IMR-90 (cell line): Measurements from ENCODE around the gene MYO3B. TPM values are rescaled to one million over a fixed set of nuclear protein-coding genes. Genes with fewer than 3 reads are reported as not detected.

Source experiments
- ATAC-seq: fragments of 200-7000 bp; cut with Tn5 transposase; 2 replicates; pipeline ENCODE4 v1.9.1; 2020; ENCODE audit warnings: low read depth, mild to moderate bottlenecking, moderate library complexity
- BruUV-seq: library from RNA; stranded (reverse); fragments of 400-500 nt; replicated peaks from 2 replicates; lab custom pipeline; 2021; lab: Mats Ljungman, UMichigan
- CTCF ChIA-PET: fragments of 300-600 bp; formaldehyde crosslinking; extraction: SDS; loops from one replicate; lab custom pipeline; 2021; ENCODE audit warnings: antibody characterized with exemption; lab: Yijun Ruan, JAX
- POLR2A ChIA-PET: fragments of 300-600 bp; sonication (Branson Sonifier 250); formaldehyde crosslinking; loops from one replicate; lab custom pipeline; 2022; ENCODE audit warnings: antibody characterized with exemption; ENCODE audit not compliant: unreplicated experiment; lab: Charles Lee
- DNase-seq: peaks from one replicate; pipeline ENCODE4 v3.0.0; 2013
- H2AFZ ChIP-seq: replicated peaks from 2 replicates; pipeline ENCODE3; 2013; ENCODE audit warnings: low read length, mild to moderate bottlenecking; ENCODE audit not compliant: poor library complexity
- H2AK5ac ChIP-seq: 2 replicates; pipeline ENCODE4 v1.6.1; 2013; ENCODE audit warnings: low read depth, low read length, inconsistent platforms
- H2AK9ac ChIP-seq: replicated peaks from 2 replicates; pipeline ENCODE3; 2013; ENCODE audit warnings: mild to moderate bottlenecking, low read depth, low read length, moderate library complexity; ENCODE audit not compliant: poor library complexity
- H2BK120ac ChIP-seq: 2 replicates; pipeline ENCODE4 v1.6.1; 2013; ENCODE audit warnings: low read depth, low read length, inconsistent platforms
- H2BK15ac ChIP-seq: 3 replicates; pipeline ENCODE4 v1.6.1; 2013; ENCODE audit warnings: low read depth, low read length, inconsistent platforms
- H2BK20ac ChIP-seq: 2 replicates; pipeline ENCODE4 v1.6.1; 2013; ENCODE audit warnings: low read depth, mild to moderate bottlenecking, inconsistent platforms, low read length, moderate library complexity
- H2BK5ac ChIP-seq: 2 replicates; pipeline ENCODE4 v1.6.1; 2013; ENCODE audit warnings: mild to moderate bottlenecking, low read depth, low read length, inconsistent platforms; ENCODE audit not compliant: poor library complexity, severe bottlenecking
- H3K14ac ChIP-seq: replicated peaks from 2 replicates; pipeline ENCODE4 v1.6.1; 2013; ENCODE audit warnings: low read depth, low read length, inconsistent platforms
- H3K18ac ChIP-seq: 2 replicates; pipeline ENCODE4 v1.6.1; 2013; ENCODE audit warnings: low read depth, low read length, control low read depth
- H3K23ac ChIP-seq: 2 replicates; pipeline ENCODE4 v1.6.1; 2013; ENCODE audit warnings: low read depth, low read length, inconsistent platforms
- H3K27ac ChIP-seq: 2 replicates; pipeline ENCODE4 v1.5.1; 2013; ENCODE audit warnings: mild to moderate bottlenecking, control low read depth, low read length; ENCODE audit not compliant: insufficient read depth
- H3K27me3 ChIP-seq: 2 replicates; pipeline ENCODE4 v1.6.1; 2013; ENCODE audit warnings: low read length; ENCODE audit not compliant: control insufficient read depth, insufficient read depth
- H3K36me3 ChIP-seq: 2 replicates; pipeline ENCODE4 v1.6.1; 2013; ENCODE audit warnings: low read length, mixed read lengths; ENCODE audit not compliant: control insufficient read depth, insufficient read depth
- H3K4ac ChIP-seq: 2 replicates; pipeline ENCODE4 v1.6.1; 2013; ENCODE audit warnings: low read depth, low read length, inconsistent platforms
- H3K4me1 ChIP-seq: 2 replicates; pipeline ENCODE4 v1.6.1; 2013; ENCODE audit warnings: low read length, mixed read lengths; ENCODE audit not compliant: control insufficient read depth, insufficient read depth
- H3K4me2 ChIP-seq: 2 replicates; pipeline ENCODE4 v1.6.1; 2013; ENCODE audit warnings: low read depth, mild to moderate bottlenecking, control low read depth, low read length, moderate library complexity
- H3K4me3 ChIP-seq: 2 replicates; pipeline ENCODE4 v1.5.1; 2013; ENCODE audit warnings: low read depth, mild to moderate bottlenecking, control low read depth, low read length, moderate library complexity; ENCODE audit not compliant: insufficient read depth
- H3K56ac ChIP-seq: 2 replicates; pipeline ENCODE4 v1.6.1; 2013; ENCODE audit warnings: low read length, inconsistent platforms; ENCODE audit not compliant: insufficient read depth; ENCODE audit errors: extremely low read depth
- H3K79me1 ChIP-seq, 2 experiments: 2 replicates each; pipeline ENCODE4 v1.6.1; 2013; ENCODE audit warnings: low read length in 2 of 2, inconsistent platforms in 1 of 2, low read depth in 1 of 2
- H3K9ac ChIP-seq: 2 replicates; pipeline ENCODE4 v1.6.1; 2013; ENCODE audit warnings: low read depth, low read length, control low read depth
- H3K9me1 ChIP-seq: 2 replicates; pipeline ENCODE4 v1.6.1; 2013; ENCODE audit warnings: low read length, inconsistent platforms; ENCODE audit not compliant: insufficient read depth
- H3K9me3 ChIP-seq: 2 replicates; pipeline ENCODE4 v1.6.1; 2013; ENCODE audit warnings: low read length; ENCODE audit not compliant: control insufficient read depth, insufficient read depth
- H4K20me1 ChIP-seq: 2 replicates; pipeline ENCODE4 v1.6.1; 2013; ENCODE audit warnings: low read length, inconsistent platforms; ENCODE audit not compliant: insufficient read depth
- H4K5ac ChIP-seq: 2 replicates; pipeline ENCODE4 v1.6.1; 2013; ENCODE audit warnings: mild to moderate bottlenecking, low read depth, low read length, control low read depth
- H4K8ac ChIP-seq, 2 experiments: 2 replicates each; pipeline ENCODE4 v1.6.1; 2013; ENCODE audit warnings: low read depth in 2 of 2, low read length in 2 of 2, control low read depth in 1 of 2, inconsistent platforms in 1 of 2
- H4K91ac ChIP-seq: 2 replicates; pipeline ENCODE4 v1.6.1; 2013; ENCODE audit warnings: low read depth, low read length, inconsistent platforms; ENCODE audit not compliant: insufficient read depth
- BHLHE40 ChIP-seq: fragments of 150-350 bp; IDR thresholded peaks from 2 replicates; pipeline ENCODE4 v1.6.1; 2016; ENCODE audit warnings: mild to moderate bottlenecking, low read depth, low read length
- CEBPB ChIP-seq: IDR thresholded peaks from 2 replicates; pipeline ENCODE4 v1.6.1; 2012; ENCODE audit warnings: low read depth, low read length, improper control_type of control experiment
- ELK1 ChIP-seq: fragments of 150-350 bp; IDR thresholded peaks from 2 replicates; pipeline ENCODE4 v1.6.1; 2016; ENCODE audit warnings: low read depth, mild to moderate bottlenecking, low read length, moderate library complexity, borderline replicate concordance
- FOS ChIP-seq: fragments of 150-350 bp; IDR thresholded peaks from 2 replicates; pipeline ENCODE4 v1.6.1; 2016; ENCODE audit warnings: low read depth, low read length
- MAFK ChIP-seq: IDR thresholded peaks from 2 replicates; pipeline ENCODE4 v1.6.1; 2012; ENCODE audit warnings: low read depth, low read length, improper control_type of control experiment
- MAZ ChIP-seq: IDR thresholded peaks from 2 replicates; pipeline ENCODE4 v1.6.1; 2012; ENCODE audit warnings: low read depth, mild to moderate bottlenecking, low read length, improper control_type of control experiment, moderate library complexity, borderline replicate concordance
- MXI1 ChIP-seq: IDR thresholded peaks from 2 replicates; pipeline ENCODE4 v1.6.1; 2012; ENCODE audit warnings: low read depth, mild to moderate bottlenecking, low read length, moderate library complexity, borderline replicate concordance
- RAD21 ChIP-seq: IDR thresholded peaks from 2 replicates; pipeline ENCODE4 v1.6.1; 2012; ENCODE audit warnings: low read length, improper control_type of control experiment
- RCOR1 ChIP-seq: IDR thresholded peaks from 2 replicates; pipeline ENCODE4 v1.6.1; 2012; ENCODE audit warnings: mild to moderate bottlenecking, low read length, improper control_type of control experiment; ENCODE audit not compliant: insufficient replicate concordance
- SMC3 ChIP-seq: fragments of 150-350 bp; IDR thresholded peaks from 2 replicates; pipeline ENCODE4 v1.6.1; 2016; ENCODE audit warnings: low read depth, mild to moderate bottlenecking, antibody characterized with exemption, low read length, moderate library complexity
- WGBS, 2 experiments: methylation state at CpG; one replicate each; pipeline versions ENCODE4 v1.1.5 to v1.1.7; 2013; ENCODE audit warnings: missing lambda C conversion rate in 2 of 2; ENCODE audit not compliant: insufficient read length in 1 of 2; ENCODE audit errors: extremely low coverage in 2 of 2; 5-methylcytosine and 5-hydroxymethylcytosine counted together
- dilution Hi-C: fragments of 300-500 bp; cut with HindIII; formaldehyde crosslinking; loops from one replicate; pipeline ENCODE4 v1.14.3; 2018; ENCODE audit warnings: low sequenced_read_pairs; ENCODE audit not compliant: unreplicated experiment
- in situ Hi-C: fragments of 300-500 bp; cut with MboI; formaldehyde crosslinking; loops from 3 replicates; pipeline ENCODE4 v1.14.3; 2019; ENCODE audit warnings: low sequenced_read_pairs, inconsistent platforms, mixed read lengths
- intact Hi-C: fragments of 100-400 bp; cut with micrococcal nuclease; formaldehyde crosslinking; loops from 2 replicates; pipeline ENCODE4 v1.10.0; 2022
- polyA plus RNA-seq, 3 experiments: library from polyadenylated mRNA; depleted of rRNA; stranded (reverse); fragments of >200 nt; gene quantifications; 2 replicates each; pipeline ENCODE4 v1.2.3, GENCODE V29; 2012; ENCODE audit warnings: low replicate concordance in 1 of 3
- total RNA-seq: library from RNA; depleted of rRNA; stranded (reverse); fragments of >200 nt; gene quantifications from 2 replicates; pipeline ENCODE4 v1.2.3, GENCODE V29; 2012

Gene MYO3B
- total and polyA plus RNA-seq, 2 of the 4 experiments (the other 2 are of a cell fraction): 0.02 TPM; not detected in 1

- Histone ChIP-seq H3K4me1 (no peaks in the 10 kb centered on the region), H3K4me2 (no peak overlapping the region), H4K5ac (no peak overlapping the region), H3K9me3 (no peaks in the 10 kb centered on the region), H4K8ac (no peak overlapping the region), H3K18ac (no peak overlapping the region), H3K27ac (no peak overlapping the region), H2BK120ac (no peak overlapping the region), H3K56ac (no peak overlapping the region), H2AK9ac (no peak overlapping the region), H3K23ac (no peak overlapping the region), H4K91ac (no peak overlapping the region), H2BK20ac (no peak overlapping the region), H3K14ac (no peak overlapping the region), H2AK5ac (no peak overlapping the region), H4K20me1 (no peaks in the 10 kb centered on the region), H3K4ac (no peak overlapping the region), H2AFZ (no peak overlapping the region), H3K36me3 (no peaks in the 10 kb centered on the region), H3K9ac (no peak overlapping the region), H3K27me3 (no peaks in the 10 kb centered on the region), H3K9me1 (no peaks in the 10 kb centered on the region), H2BK5ac (no peak overlapping the region), H3K79me1 (no peaks in the 10 kb centered on the region), H3K4me3 (no peak overlapping the region), H2BK15ac (no peak overlapping the region)
- in situ Hi-C loops (no loop called here), dilution Hi-C loops (no loop called here), intact Hi-C loops (no loop called here)
- ATAC-seq (no peak), DNase-seq (no peak)
- CTCF ChIA-PET: interaction anchor here (1.0 to 1.3 kb wide), 2 partner anchors 19 to 84 kb away, joined by 3 read pairs; no protein-coding TSS in a partner anchor
- no TSS peak for BruUV-seq
- TF ChIP-seq RCOR1 (no peak), BHLHE40 (no peak), FOS (no peak), ELK1 (no peak), CEBPB (no peak), MAFK (no peak), MXI1 (no peak), SMC3 (no peak), RAD21 (no peak), MAZ (no peak)
- POLR2A ChIA-PET: no interaction called here
- WGBS, 2 experiments: no CpG with 5 or more reads among the region's 2 CpGs
Observed at GRCh38 chr2:170277951-170278350, 100.0 kb downstream of the MYO3B start.
